CD4-positive, alpha-beta T cell treated with Interferon gamma for 1 hour (primary cell): Measurements from ENCODE around the gene HOXD9.

ENCODE experiments used
- DNase-seq: peaks from one replicate; pipeline ENCODE4 v3.0.0-alpha.2; 2020

The HOXD9 gene

DNA sequence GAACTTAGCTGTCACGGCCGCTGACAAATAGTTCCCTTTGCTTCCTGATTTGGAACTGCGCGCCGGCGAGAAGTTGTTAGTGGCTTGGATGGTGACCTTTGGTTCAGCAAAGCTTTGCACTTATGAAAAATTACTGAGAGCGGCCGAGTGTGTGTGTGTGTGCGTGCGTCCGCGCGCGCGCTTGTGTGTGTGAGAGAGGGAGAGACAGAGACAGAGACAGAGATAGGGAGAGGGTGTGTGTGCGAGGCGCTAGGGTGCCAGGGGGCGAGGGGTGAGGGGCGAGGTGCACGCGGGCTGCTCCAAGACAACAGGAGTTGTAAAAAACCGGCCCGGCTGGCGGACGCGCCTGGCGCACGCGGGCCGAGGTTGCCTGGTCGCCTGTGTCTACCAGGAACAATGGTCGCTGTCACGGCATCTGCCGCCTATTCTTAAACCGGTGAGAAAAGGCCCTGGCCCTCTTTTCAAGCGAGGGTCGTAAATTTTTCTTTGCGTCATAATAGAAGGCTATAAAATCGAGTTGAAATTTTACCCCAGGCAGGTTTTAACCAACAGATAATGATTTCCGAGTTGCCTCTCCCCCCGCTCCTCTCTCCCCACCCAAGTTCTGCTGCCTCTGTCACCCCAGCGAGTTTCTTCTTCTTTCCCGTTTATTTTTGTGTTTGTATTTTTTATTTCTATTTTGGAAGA, 35.1 kb downstream of the HOXD9 start:
- DNase-seq = no peak

DNA sequence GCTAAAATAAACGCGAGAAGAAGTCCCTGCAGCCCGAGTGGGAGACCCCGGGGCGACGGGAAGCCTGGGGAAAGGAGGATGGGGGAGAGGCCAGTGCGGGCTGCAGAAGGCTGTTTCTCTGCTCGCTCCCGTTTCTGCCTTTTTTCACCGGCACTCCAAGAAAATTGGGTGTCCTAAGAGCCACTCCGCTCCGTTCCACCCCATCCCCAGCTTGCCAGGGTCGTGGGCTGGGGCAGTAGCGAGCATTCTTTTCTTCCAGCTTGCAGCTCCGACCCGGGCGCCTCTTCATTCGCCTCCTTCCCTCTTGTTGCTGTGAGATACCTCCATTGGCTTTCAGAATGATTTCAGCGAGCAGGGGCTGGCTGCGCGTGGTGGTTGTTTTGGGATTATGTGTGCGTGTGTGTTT, 35.7 kb downstream of the HOXD9 start:
- no peak for DNase-seq

DNA sequence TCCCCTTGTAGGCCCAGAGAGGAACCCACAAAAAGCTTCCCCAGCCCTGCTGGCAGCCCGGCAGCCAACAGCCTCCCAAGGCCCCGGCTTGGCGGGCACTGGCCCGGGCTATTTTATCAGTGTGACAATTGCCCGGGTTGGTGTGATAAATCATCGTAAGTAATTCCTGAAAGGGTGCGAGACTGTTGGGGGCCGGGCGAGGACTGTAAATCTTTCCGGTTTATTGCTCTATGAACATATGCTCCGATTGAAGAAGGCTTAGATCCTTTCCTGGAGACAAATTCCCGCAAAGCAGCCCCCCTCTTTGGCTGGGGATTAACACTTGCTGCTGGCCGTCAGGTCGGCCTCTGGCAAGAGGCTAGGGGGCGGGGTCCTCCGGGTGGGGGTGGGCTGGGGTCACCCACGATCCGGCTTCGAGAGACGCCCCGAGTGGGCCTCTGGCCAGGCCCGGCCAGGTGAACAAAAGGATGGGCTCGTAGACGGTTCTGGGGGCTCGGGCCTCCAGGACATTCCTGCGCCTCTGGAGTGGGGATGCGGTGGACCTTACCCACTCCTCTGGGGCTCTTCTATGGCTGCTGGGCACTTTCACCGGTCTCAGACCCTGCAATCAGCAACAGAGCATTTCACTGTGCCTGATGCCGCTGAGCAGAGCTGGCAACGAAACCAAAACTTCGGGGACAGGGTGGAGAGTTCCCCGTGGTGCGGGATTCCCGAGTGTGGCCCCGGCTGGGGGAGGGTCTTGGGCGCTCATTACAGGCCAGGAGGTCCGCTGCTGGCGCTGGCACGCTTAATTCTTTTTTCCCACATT, 36.5 kb downstream of the HOXD9 start:
- no peak for DNase-seq

DNA sequence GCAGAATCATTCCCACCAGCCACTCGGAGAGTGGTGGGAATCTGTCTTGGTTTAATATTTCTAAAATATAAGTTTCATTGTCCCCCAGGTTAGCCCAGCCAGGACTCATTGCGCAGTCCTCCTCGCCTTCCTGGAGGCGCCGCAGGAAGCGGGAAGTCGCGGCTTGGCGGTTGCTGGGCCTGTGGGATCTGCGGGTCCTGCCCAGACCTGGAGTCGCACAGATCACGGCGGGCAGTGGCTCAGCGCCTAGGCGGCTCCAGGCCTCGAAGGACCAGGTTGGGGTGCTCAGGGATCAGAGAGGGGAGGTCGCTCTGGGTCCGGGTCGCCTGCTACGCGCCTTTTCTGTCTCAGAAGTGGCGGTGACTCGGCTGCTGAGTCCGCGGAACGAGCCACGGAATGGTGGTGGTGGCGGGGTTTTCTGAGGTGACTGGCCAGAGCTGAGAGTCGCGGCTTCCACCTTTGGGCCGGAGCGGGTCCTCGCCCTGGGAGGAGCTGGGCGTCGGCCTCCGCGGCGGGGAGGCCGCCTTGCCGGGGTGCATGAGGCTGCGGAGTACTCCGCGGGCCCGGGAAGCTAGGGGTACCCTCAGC, 37.2 kb downstream of the HOXD9 start:
- DNase-seq = no peak

DNA sequence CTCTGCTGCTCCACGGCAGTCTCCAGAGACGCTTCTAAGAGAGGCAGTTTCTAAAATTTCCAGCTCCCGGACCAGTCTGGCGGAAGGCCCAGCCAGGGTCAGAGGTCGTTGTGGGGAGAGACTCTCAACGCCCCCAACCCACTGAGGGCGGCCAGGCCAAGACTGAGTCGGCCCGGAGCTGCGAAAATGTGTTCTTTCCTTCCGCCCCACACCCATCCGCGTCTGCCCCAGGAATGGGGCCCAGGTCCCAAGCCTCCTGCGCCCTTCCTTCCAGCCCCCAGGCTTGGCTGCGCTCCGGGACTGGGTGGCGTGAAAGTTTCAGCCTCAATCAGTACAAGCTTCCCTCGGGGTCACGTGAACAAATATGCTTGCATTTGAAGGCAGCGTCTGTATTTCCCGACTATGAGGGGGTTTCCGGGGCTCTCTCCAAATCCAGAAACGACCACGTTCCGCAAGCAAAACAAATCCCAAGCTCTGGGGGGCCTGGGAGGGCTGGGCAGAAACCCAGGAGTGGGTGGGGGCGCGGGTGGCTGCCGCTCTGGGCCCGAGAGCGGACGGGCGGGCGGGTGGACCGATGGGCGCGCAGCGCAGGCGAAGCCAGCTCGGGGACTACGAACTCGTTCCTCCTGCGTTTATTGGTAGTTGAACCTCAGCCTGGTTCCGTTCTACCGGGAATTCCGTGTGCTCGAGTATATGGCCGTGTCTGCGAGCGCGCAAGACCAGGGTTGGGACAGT, 37.9 kb downstream of the HOXD9 start:
- DNase-seq = no peak

DNA sequence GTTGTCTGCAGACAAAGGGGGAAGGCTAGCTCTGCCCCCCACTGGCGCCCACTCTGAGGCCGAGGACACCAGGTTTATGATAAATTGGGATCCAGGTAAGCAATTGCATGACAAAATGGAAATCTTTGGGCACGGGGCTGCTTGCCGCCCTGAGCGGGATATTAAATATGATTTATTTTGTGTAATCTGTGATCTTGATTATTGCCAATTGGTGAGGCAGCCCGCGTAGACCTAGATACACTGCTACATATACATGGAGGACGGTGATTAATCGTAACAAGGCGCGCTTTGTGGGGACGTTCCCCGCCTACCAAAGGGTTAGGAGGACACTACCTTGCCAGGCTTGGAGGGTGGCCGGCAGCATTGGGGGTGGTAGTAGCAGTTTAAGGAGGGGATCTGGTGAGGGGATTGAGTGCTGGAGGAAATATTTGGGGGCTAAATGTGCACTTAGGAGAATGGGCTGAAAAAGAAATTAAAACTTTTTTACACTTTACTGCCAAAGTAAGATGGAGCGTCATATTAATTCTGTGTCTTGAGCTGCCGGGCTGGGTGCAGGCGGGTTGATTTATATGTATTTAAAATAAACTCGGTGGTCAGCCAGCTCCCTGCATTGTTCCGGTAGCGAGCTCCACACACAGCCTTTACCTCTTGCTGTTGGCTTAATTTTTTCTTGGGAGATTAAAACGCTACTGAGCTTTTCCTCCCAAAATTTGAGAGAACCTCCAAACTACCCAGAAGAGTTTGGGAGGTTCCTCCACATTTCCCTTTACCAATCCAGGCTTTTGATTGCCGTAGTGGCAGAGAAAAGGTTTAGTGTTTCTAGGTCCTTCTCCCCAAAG, 38.7 kb downstream of the HOXD9 start:
- no peak for DNase-seq

DNA sequence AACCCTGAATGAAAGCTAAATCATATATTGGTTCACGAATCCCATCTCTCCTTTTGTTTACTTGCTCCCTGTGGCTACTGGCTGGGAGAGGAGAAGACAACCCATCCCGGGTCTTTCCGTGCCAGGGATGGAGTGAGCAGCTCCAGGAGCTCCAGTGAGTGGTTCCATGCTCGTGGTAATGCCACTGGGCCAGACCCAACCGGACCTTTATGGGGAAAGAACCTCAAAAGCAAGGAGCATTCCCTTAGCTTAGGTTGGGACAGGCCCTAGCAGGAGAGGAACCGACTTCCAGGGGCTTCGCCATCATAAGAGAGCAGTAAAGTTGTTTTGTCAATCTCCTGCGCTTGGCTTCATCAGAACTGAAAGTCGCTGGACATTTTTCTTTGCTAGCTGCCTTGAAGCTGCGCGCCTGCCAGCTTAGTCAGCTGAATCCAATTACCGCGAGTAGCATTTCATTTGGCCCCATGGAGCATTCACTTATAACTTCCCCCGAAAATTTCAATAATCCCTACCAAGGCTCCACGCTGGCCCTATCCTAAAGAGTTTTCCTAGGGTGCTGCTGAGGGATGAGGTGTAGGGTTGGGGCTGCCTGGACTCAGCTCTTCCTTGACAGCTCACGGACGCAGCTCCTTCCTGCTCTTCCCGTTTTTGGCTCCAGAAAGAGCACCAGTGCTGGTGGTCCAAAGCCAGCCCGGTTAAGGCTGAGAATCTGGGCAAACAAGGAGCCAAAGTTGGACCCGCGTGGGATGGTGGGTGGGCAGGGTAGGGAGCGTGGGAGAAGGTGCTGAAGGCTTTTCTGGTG, 39.5 kb downstream of the HOXD9 start:
- no peak for DNase-seq

DNA sequence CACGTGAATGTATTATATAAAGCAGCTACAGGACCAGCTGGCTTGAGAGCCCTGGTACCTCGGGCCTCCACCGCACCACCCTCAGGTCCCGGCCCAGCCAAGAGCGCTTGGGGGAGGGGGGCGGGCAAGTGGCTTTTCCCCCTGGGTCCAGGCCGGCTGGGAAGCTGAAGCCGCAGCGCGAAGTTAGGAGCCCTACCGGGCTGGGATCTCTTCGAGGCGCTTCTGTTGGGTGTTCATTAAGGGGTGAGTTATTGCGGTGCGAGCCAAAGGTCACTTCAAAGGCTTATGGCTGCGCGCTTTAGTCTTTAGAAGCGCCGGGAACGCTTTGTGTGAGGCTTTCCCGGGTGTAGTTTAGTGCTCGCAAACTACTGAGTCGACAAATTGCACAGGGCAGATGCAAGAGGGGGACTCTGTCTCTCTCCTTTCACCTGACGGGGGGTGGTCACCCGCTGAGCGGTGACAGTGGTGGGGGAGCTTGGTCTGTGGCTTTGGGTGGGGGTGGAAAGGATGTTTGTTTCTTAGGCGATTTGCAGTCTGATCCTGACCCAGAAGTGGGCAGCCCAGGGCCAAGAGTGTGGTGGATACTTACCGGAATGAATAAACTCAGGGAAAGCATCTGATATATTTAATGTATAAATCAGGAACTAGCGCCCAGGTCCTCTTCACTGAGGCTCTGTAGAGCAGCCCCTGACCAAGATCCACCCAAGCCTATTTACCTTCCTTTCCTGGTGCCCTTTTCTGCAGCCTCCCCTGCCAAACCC, 40.6 kb downstream of the HOXD9 start:
- DNase-seq = no peak

DNA sequence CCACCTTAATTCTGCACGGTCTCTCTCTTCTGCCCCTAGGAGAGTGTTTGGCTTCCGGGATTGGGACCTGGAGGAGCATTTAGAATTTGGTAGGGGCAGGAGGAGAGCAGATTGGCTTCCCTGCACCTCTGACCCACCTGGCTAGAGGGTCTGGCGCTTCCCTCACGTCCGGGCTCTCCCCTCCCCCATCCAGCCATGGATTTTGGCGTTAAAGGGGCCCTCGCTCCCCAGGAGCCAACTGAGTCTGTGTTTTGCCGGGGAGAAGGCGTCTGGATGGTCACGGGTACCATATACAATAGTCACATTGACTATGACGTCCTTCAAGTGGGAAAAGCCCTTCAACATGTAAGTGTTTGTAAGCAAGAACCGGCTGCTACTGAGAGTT, 41.1 kb downstream of the HOXD9 start:
- DNase-seq = no peak

DNA sequence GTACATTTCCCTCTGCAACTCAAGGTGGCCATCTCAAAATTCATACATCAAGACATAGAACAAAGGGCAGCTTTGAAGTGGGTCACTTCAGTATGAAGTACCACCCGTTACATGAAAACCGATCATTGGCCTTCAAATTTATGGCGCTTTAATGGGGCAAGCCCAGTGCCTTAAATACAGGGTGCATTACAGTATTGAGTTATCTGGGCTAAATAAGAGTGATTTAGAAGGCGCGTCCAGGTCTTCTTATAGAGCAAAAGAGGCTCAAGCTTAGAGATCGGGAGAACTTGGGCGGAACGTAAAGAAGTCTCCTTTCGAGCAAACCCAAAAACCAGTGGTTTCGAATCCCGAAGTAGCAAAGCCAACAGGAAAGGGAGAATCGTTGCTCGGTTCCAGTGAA, 41.7 kb downstream of the HOXD9 start:
- no peak for DNase-seq

DNA sequence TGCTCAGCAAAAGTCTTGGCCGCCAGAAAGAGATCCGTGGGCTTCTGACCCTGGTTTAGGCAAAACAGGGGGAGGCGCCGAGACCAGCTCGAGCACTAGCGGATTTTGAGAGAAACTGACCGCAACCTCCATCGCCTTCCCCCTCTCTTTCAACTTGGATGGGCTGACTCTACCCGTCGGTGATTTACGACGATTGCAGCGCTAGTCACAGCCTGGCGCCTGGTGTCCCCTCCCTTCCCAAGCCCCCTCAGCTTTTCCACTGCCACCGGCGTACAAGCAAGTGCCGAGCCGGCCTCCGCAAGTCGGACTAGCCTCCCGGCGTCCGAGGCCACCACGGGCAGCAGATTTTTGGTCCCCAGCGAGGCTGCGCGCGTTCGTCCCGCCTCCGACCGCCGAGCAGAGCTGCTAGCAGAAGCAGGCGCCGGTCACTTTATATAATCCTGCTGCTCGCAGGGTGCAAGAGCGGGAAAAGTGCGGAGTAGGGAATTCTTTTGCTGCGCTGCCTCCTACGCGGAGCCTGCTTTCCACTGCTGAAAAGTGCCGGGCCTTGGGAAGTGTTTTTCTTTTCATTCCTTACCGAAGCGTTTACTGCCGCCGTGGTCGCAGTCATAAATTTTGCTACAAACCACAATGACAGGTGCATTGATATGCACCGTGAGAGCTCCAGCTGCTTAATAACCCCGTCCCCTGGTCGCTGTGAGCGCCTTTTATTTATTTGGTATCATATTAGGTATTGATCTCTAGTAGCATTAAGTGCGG, 42.3 kb downstream of the HOXD9 start:
- no peak for DNase-seq

DNA sequence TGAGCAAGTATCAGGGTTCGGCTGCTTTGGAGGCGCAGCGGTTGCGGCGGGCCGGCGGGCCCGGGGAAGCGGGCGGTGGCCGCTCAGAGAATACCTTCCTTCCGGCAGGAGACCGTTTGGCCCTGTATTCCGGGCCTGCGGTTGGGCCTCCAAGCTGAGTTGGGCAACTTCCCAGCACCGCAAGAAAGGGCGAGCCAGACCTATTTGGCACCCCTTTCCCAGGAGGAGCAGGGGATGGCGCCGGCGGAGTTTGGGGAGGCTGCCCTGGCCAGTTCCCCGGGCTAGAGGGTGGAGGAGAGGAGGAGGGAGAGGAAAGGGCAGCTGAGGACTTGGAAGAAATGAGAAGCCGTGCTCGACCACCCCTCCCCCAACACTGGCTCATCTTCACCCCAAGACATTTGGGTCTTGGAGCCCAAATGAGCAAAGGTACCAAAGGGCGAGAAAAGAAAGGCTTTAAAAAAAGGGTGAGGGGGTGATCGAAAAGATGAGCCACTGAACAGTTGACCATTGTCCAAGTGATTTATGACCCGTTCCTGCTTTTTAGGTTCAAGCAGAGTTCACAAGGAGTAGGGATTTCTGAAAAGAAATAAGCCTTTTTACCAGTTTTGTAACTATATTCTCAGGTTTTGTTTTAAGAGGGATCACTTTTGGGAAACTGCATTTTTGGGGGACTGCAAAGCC, 43.0 kb downstream of the HOXD9 start:
- DNase-seq = no peak

DNA sequence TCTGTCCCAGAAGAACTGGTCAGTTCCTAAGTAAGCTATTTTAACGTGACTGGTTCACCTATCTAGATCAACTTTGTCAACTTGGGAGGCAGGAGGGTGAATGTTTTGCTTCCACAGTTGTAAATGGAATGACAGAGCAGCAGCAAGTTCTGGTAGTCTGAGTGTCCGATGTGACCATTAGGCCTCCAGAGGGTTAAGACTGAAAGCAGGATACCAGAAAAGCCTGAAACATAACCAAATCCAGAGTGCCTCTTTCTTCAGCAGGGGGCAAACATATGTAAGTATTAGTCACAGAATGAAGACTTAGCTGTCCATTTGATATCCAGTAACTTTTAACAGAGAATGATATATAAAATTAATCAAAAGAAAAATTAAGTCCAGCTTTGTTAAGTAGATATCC, 43.8 kb downstream of the HOXD9 start:
- no peak for DNase-seq

DNA sequence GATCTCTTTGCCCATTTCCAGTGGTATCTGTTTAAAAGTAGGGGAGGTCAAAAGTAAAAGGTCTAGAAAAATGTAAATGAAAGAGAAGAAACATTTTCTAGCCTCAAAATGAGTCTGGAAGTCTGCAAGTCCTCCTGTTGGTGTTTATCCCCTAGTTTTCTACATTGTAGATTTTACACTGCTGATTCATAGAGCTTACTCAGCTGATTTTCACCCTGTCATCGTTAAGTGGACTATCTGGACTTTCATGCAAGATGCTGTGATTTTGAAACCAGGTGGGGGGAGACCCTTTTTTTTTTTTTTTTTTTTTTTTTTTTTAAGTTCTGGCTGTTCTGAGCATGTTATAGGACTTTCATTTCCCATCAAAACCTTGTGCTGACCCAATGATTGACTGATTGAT, 44.9 kb downstream of the HOXD9 start:
- DNase-seq = no peak

DNA sequence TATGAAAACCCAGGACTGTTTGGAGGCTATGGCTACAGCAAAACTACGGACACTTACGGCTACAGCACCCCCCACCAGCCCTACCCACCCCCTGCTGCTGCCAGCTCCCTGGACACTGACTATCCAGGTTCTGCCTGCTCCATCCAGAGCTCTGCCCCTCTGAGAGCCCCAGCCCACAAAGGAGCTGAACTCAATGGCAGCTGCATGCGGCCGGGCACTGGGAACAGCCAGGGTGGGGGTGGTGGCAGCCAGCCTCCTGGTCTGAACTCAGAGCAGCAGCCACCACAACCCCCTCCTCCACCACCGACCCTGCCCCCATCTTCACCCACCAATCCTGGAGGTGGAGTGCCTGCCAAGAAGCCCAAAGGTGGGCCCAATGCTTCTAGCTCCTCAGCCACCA, 46.7 kb downstream of the HOXD9 start:
- no peak for DNase-seq

DNA sequence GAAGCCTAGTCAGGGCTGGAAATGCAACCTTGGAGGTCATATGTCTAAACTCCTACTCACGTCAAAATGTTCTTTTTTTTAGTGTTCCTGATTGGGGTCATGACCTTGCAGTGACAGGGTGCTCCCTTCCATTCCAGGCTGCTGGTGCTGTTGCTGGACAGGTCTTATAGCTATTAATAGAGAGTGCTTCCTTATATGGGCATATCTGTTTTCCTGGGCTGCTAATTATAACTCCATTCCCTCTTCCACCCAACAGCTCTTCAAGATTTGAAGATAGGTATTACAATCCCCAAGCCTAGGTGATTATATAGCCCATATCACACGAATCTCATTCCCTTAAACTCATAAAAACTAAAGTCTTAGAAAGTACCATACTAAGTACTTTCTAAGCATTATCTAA, 47.2 kb downstream of the HOXD9 start:
- no peak for DNase-seq

DNA sequence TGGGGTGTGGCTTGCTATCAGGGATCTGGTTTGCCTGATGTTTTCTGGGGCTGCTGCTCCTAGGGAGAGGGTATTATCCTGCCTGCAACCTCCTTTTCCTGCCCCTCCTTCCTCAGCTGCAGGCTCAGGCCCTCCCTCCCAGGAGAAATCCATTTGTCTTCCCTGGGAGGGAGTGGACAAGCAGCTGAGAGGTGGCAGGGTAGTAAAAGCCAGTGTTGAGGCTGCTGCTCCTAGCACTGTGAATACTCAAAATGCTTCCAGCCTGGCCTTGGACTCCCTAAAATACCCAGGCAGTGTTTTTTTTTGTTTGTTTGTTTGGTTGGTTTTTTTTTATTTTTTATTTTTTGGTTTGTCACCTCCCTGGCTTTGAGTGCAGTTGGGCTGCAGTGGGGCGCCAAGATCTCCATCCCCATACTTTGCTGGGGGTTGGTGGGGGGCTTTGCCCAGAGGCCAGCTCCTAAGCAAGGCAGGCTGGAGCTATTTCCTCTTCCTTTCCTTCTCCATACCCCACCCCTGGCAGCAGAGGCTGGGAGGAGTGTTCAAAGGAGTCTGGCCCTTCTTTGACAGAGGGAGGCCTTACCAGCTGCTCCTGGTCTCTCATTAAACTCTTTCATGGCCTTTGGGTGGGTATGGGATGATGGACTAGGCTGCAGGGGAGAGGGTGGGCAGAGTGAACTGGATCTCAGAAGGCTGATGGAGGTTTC, 48.2 kb downstream of the HOXD9 start:
- no peak for DNase-seq

DNA sequence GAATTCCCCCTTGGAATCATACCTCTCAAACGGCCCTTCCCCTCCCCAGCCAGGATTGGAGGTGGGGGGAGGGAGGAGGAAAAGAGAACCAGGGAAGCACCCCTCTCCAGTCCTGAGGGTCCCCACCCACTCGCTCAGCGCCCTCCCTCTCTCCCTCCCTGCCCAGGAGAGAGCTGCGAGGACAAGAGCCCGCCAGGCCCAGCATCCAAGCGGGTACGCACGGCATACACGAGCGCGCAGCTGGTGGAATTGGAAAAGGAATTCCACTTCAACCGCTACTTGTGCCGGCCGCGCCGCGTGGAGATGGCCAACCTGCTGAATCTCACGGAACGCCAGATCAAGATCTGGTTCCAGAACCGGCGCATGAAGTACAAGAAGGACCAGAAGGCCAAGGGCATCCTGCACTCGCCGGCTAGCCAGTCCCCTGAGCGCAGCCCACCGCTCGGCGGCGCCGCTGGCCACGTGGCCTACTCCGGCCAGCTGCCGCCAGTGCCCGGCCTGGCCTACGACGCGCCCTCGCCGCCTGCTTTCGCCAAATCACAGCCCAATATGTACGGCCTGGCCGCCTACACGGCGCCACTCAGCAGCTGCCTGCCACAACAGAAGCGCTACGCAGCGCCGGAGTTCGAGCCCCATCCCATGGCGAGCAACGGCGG, 49.0 kb downstream of the HOXD9 start:
- no peak for DNase-seq
